GM23248 (cell line): ENCODE data around the gene ZNF19.

Experiments used
- EZH2 ChIP-seq: fragments of 200-600 bp; sonication (generic); IDR thresholded peaks from 2 replicates; pipeline ENCODE4 v1.6.1; 2018; ENCODE audit warnings: antibody characterized with exemption, mild to moderate bottlenecking; ENCODE audit not compliant: insufficient read depth, poor library complexity, severe bottlenecking
- EZH2phosphoT487 ChIP-seq: fragments of 200-600 bp; sonication (generic); IDR thresholded peaks from 2 replicates; pipeline ENCODE4 v1.6.1; 2018; ENCODE audit warnings: antibody characterized with exemption, moderate library complexity, mild to moderate bottlenecking, low read depth; ENCODE audit not compliant: insufficient read depth

DNA sequence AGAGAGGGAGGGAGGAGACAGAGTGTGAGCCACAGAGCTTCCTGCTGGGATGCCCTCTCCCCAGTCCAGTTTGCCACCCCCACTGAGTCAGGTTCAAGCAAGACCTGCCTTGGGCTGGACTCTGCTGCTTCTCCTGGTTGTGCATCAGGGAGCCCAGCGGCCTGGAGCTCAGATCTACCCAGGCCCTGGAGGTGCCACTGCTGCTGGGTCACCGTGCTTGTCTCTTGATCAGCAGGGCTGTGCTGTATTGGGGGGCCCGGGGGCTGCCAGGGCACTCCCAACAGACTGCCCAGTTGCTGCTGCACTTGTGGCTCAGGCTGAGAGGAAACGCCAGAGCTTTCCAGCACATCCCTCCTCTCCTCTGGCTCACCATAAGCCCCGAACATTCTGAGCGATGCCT lies 56.2 kb downstream of the ZNF19 start:
- TF ChIP-seq EZH2phosphoT487: no peak
- TF ChIP-seq EZH2: no peak
